Peyer's patch (tissue), 4 donors: ENCODE measurements around the gene DHFR2. TPM values are rescaled to one million over a fixed set of nuclear protein-coding genes. Genes with fewer than 3 reads are reported as not detected.
"Not testable (repeated sequence)": the region's sequence is repeated elsewhere in the genome, so short reads cannot be mapped to it uniquely, and the experiment has no call there.

Experiments
- DNase-seq, 3 donors: peaks; one replicate each; pipeline ENCODE4 v3.0.0-alpha.2; 2017 to 2019
- H3K27ac ChIP-seq, 4 donors: fragments of 200-600 bp; sonication (generic); one replicate each; pipeline ENCODE4 v1.5.1; 2016 to 2019
- H3K27me3 ChIP-seq, 2 donors: fragments of 200-600 bp; sonication (generic); one replicate each; pipeline ENCODE4 v1.5.1; 2019
- H3K36me3 ChIP-seq, 3 donors: fragments of 200-600 bp; sonication (generic); one replicate each; pipeline ENCODE4 v1.5.1; 2016 to 2019
- H3K4me1 ChIP-seq, 4 donors: fragments of 200-600 bp; sonication (generic); one replicate each; pipeline ENCODE4 v1.5.1; 2016 to 2019
- H3K4me3 ChIP-seq, 4 donors: fragments of 200-600 bp; sonication (generic); 1 replicate in 3 of 4; 2 replicates in 1 of 4; pipeline ENCODE4 v1.5.1; 2016 to 2019; ENCODE audit warnings: mild to moderate bottlenecking in 1 of 4
- H3K9me3 ChIP-seq, 4 donors: fragments of 200-600 bp; sonication (generic); one replicate each; pipeline ENCODE4 v1.5.1; 2016 to 2019; ENCODE audit warnings: mild to moderate bottlenecking in 1 of 4
- CTCF ChIP-seq, 6 experiments: fragments of 450-650 bp in 4 of 6; fragments of 200-600 bp in 2 of 6; sonication (generic) in 1 of 6; IDR thresholded peaks; one replicate each; pipeline ENCODE4 v1.5.1; 2017 to 2019; ENCODE audit warnings: antibody characterized with exemption in 6 of 6, mild to moderate bottlenecking in 3 of 6, moderate library complexity in 1 of 6
- POLR2A ChIP-seq, 2 donors: fragments of 450-650 bp; IDR thresholded peaks; one replicate each; pipeline ENCODE4 v1.5.1; 2017; ENCODE audit warnings: antibody characterized with exemption in 2 of 2, mild to moderate bottlenecking in 2 of 2, moderate library complexity in 2 of 2
- total RNA-seq, 4 donors: library from RNA; depleted of rRNA; stranded (reverse); fragments of >200 nt; gene quantifications; one replicate each; pipeline ENCODE4 v1.1.0, GENCODE V29; 2016

Gene DHFR2
- 1 to 10 TPM; 5.2 to 10.0 (median 6.0) TPM for total RNA-seq

GRCh38 chr3:94062513-94063404 is at the start of gene DHFR2, which contains the start of gene NSUN3:
DHFR2 (minus strand) TSS chr3:94062916; CDS start chr3:94061511, 1,405 bp downstream.
NSUN3 (plus strand) TSS chr3:94063061; CDS start chr3:94063127, 66 bp downstream.
- peak within 1 kb of the TSS; percentile 62 to 88 (median 74) for H3K4me3 ChIP-seq
- H3K9me3 ChIP-seq = no peaks in the 10 kb centered on the region
- peaks cover 0 to 24% (median 7%) of the 10 kb centered on the region in 4 donors for H3K4me1 ChIP-seq
- H3K27me3 ChIP-seq = no peaks in the 10 kb centered on the region
- peak; percentile 87 to 96 (median 88) for DNase-seq
- TF ChIP-seq CTCF (IDR thresholded peaks at IDR 0.05) (no peak), POLR2A (IDR thresholded peaks at IDR 0.05) (peak in 1 of 2 donors; percentile 22)
- H3K36me3 ChIP-seq = peaks cover 0 to 17% (median 0%) of the 10 kb centered on the region in 3 donors
- peak within 1 kb of the TSS; percentile 91 to 97 (median 94) for H3K27ac ChIP-seq

GRCh38 chr3:94110854-94111253 is 48.1 kb upstream of the DHFR2 start:
- H3K9me3 ChIP-seq = no peaks in the 10 kb centered on the region
- TF ChIP-seq POLR2A (IDR thresholded peaks at IDR 0.05) (no peak), CTCF (IDR thresholded peaks at IDR 0.05) (no peak)
- H3K27ac ChIP-seq = no peak overlapping the region
- H3K4me1 ChIP-seq = no peaks in the 10 kb centered on the region
- DNase-seq = no peak
- H3K36me3 ChIP-seq = peaks cover 0 to 29% (median 0%) of the 10 kb centered on the region in 3 donors
- H3K27me3 ChIP-seq = no peaks in the 10 kb centered on the region
- H3K4me3 ChIP-seq = no peak overlapping the region

DNA sequence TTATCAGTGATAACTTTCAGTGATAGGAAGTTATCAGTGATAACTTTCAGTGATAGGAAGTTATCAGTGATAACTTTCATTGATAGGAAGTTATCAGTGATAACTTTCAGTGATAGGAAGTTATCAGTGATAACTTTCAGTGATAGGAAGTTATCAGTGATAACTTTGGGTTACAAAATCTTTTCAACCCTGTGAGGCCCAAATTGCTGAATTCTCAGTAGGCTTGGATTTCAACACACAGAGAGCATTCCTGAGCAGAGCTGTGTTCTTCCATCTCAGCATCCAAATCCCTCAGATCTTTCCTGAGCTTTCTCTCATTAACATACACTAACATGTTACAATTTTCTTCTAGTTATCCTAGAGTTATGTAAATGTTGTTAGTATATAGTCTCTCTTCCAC is 47.5 kb upstream of the DHFR2 start:
- H3K9me3 ChIP-seq, H3K27ac ChIP-seq, DNase-seq, H3K27me3 ChIP-seq, H3K4me1 ChIP-seq, H3K4me3 ChIP-seq: not testable (repeated sequence)
- H3K36me3 ChIP-seq = peaks cover 0 to 29% (median 0%) of the 10 kb centered on the region in 3 donors

GRCh38 chr3:94106268-94106667 is 43.6 kb upstream of the DHFR2 start:
- no peak for DNase-seq
- Histone ChIP-seq H3K9me3 (no peaks in the 10 kb centered on the region), H3K4me3 (no peak overlapping the region), H3K4me1 (no peaks in the 10 kb centered on the region), H3K36me3 (peaks cover 0 to 12% (median 0%) of the 10 kb centered on the region in 3 donors), H3K27ac (no peak overlapping the region), H3K27me3 (no peaks in the 10 kb centered on the region)
- TF ChIP-seq POLR2A (IDR thresholded peaks at IDR 0.05) = no peak
- no peak for TF ChIP-seq CTCF (IDR thresholded peaks at IDR 0.05)

GRCh38 chr3:94101860-94102259 is 39.1 kb upstream of the DHFR2 start:
- TF ChIP-seq CTCF (IDR thresholded peaks at IDR 0.05) (no peak), POLR2A (IDR thresholded peaks at IDR 0.05) (no peak)
- Histone ChIP-seq H3K27ac (no peak overlapping the region), H3K36me3 (peaks cover 0 to 32% (median 0%) of the 10 kb centered on the region in 3 donors), H3K27me3 (no peaks in the 10 kb centered on the region), H3K4me3 (no peak overlapping the region), H3K4me1 (no peaks in the 10 kb centered on the region), H3K9me3 (no peaks in the 10 kb centered on the region)
- no peak for DNase-seq

DNA sequence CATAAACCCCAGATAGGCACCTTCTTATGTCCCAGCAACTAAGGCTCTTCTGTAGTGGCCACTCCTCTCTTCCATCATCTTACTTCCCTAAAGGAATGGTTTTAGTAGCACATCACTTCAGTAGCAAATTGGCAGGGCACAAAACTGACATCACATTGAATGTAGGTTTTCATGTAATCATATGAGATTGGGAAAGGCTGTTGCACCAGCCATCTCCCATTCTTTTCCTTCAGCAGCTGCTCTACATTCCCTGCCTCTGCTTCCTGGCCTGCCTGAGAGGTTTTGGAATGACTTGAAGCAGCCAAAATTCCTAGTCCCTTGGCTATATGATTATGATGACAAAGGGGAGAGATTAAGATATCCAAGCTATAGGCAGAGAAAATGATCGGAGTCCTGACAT is 36.6 kb upstream of the DHFR2 start:
- H3K4me1 ChIP-seq = no peaks in the 10 kb centered on the region
- DNase-seq = no peak
- no peak overlapping the region for H3K27ac ChIP-seq
- peaks cover 0 to 56% (median 0%) of the 10 kb centered on the region in 3 donors for H3K36me3 ChIP-seq
- TF ChIP-seq POLR2A (IDR thresholded peaks at IDR 0.05) = no peak
- no peak for TF ChIP-seq CTCF (IDR thresholded peaks at IDR 0.05)
- no peaks in the 10 kb centered on the region for H3K9me3 ChIP-seq
- no peaks in the 10 kb centered on the region for H3K27me3 ChIP-seq
- no peak overlapping the region for H3K4me3 ChIP-seq
